GM12878 (cell line): Measurements from ENCODE around the gene ATP6V1G1. TPM values are rescaled to one million over a fixed set of nuclear protein-coding genes. Genes with fewer than 3 reads are reported as not detected.

Source experiments
- ATAC-seq: fragments of 200-7000 bp; cut with Tn5 transposase; 3 replicates; pipeline ENCODE4 v1.9.1; 2020; ENCODE audit warnings: mild to moderate bottlenecking, moderate library complexity
- BruUV-seq: library from RNA; stranded (reverse); fragments of 400-500 nt; replicated peaks from 2 replicates; lab custom pipeline; 2021; lab: Mats Ljungman, UMichigan
- CTCF ChIA-PET: fragments of 300-600 bp; sonication (Branson Sonifier 250); formaldehyde crosslinking; extraction: SDS; loops from one replicate; lab custom pipeline; 2021; ENCODE audit warnings: inconsistent platforms; lab: Yijun Ruan, JAX
- POLR2A ChIA-PET: fragments of 350-600 bp; formaldehyde crosslinking; extraction: SDS; loops from one replicate; lab custom pipeline; 2021; ENCODE audit warnings: inconsistent platforms; lab: Charles Lee
- RAD21 ChIA-PET: fragments of 300-600 bp; sonication (Branson Sonifier 250); formaldehyde crosslinking; loops from one replicate; lab custom pipeline; 2023; ENCODE audit warnings: antibody characterized with exemption; ENCODE audit not compliant: unreplicated experiment; lab: Charles Lee
- SMC1A ChIA-PET: fragments of 300-600 bp; sonication (Branson Sonifier 250); formaldehyde crosslinking; loops from one replicate; lab custom pipeline; 2023; ENCODE audit not compliant: unreplicated experiment, uncharacterized antibody; lab: Charles Lee
- DNase-seq: peaks from one replicate; pipeline ENCODE4 v3.0.0-alpha.2; 2011; ENCODE audit warnings: low read depth, low spot score
- FAIRE-seq: peaks from 3 replicates; lab custom pipeline; 2011; peaks lifted over from hg19 to GRCh38; lab: Jason Lieb, UNC
- H2AFZ ChIP-seq: 2 replicates; pipeline ENCODE4 v1.6.0; 2011; ENCODE audit warnings: low read depth, low read length, control low read depth; ENCODE audit not compliant: control insufficient read depth
- H3K27ac ChIP-seq: 2 replicates; pipeline ENCODE4 v1.5.1; 2011; ENCODE audit warnings: control low read depth; ENCODE audit not compliant: control insufficient read depth, insufficient read depth
- H3K27me3 ChIP-seq, 2 experiments: replicated peaks in 1 of 2; 2 replicates each; pipeline versions ENCODE4 v1.6.0 to v1.6.1; 2011; ENCODE audit warnings: low read length in 1 of 2; ENCODE audit not compliant: control insufficient read depth in 2 of 2, insufficient read depth in 2 of 2
- H3K36me3 ChIP-seq, 2 experiments: 2 replicates each; pipeline ENCODE4 v1.5.1; 2011; ENCODE audit warnings: low read length in 1 of 2; ENCODE audit not compliant: control insufficient read depth in 2 of 2, insufficient read depth in 2 of 2
- H3K4me1 ChIP-seq: 2 replicates; pipeline ENCODE4 v1.6.1; 2011; ENCODE audit warnings: mild to moderate bottlenecking, low read length, moderate library complexity, mixed read lengths; ENCODE audit not compliant: control insufficient read depth, insufficient read depth
- H3K4me2 ChIP-seq: 2 replicates; pipeline ENCODE4 v1.6.0; 2011; ENCODE audit warnings: control low read depth; ENCODE audit not compliant: control insufficient read depth, insufficient read depth
- H3K4me3 ChIP-seq: fragments of 200-600 bp; sonication (generic); 2 replicates; pipeline ENCODE4 v1.5.1; 2016
- H3K79me2 ChIP-seq: 2 replicates; pipeline ENCODE4 v1.6.0; 2011; ENCODE audit warnings: low read length; ENCODE audit not compliant: control insufficient read depth, insufficient read depth
- H3K9ac ChIP-seq: 2 replicates; pipeline ENCODE4 v1.8.0; 2011; ENCODE audit warnings: low read length, control low read depth, mixed read lengths; ENCODE audit not compliant: control insufficient read depth, insufficient read depth
- H3K9me3 ChIP-seq: replicated peaks from 3 replicates; pipeline ENCODE4 v1.5.1; 2011; ENCODE audit warnings: mild to moderate bottlenecking, low read length; ENCODE audit not compliant: control insufficient read depth, insufficient read depth
- H4K20me1 ChIP-seq: 2 replicates; pipeline ENCODE4 v1.6.0; 2011; ENCODE audit not compliant: control insufficient read depth, insufficient read depth
- FOS ChIP-seq: IDR thresholded peaks from 3 replicates; pipeline ENCODE4 v1.6.1; 2011; ENCODE audit warnings: borderline replicate concordance; ENCODE audit not compliant: insufficient read length; ENCODE audit errors: extremely low read depth
- IKZF2 ChIP-seq, 2 experiments: fragments of 450-650 bp; IDR thresholded peaks; 2 replicates each; pipeline ENCODE4 v1.6.1; 2017; ENCODE audit warnings: mild to moderate bottlenecking in 2 of 2, moderate library complexity in 2 of 2
- IRF4 ChIP-seq: IDR thresholded peaks from 2 replicates; pipeline ENCODE4 v1.6.1; 2011; ENCODE audit warnings: low read depth, low read length
- NR2C1 ChIP-seq: fragments of 450-650 bp; IDR thresholded peaks from 2 replicates; pipeline ENCODE4 v1.6.1; 2017; ENCODE audit warnings: antibody characterized with exemption, mild to moderate bottlenecking, moderate library complexity
- RAD51 ChIP-seq: fragments of 450-650 bp; IDR thresholded peaks from 2 replicates; pipeline ENCODE4 v1.6.1; 2016; ENCODE audit warnings: moderate library complexity, mild to moderate bottlenecking, inconsistent platforms
- SREBF2 ChIP-seq: IDR thresholded peaks from 2 replicates; pipeline ENCODE4 v1.6.1; 2012; ENCODE audit warnings: mild to moderate bottlenecking, low read length
- SUPT20H ChIP-seq: IDR thresholded peaks from 2 replicates; pipeline ENCODE4 v1.6.1; 2011; ENCODE audit warnings: low read depth, mild to moderate bottlenecking, low read length, moderate library complexity, borderline replicate concordance; ENCODE audit not compliant: control insufficient read depth
- ZBED1 ChIP-seq: IDR thresholded peaks from 2 replicates; pipeline ENCODE4 v1.6.1; 2016; ENCODE audit warnings: borderline replicate concordance
- ZSCAN29 ChIP-seq: fragments of 450-650 bp; IDR thresholded peaks from 2 replicates; pipeline ENCODE4 v1.6.1; 2017; ENCODE audit warnings: mild to moderate bottlenecking, moderate library complexity
- WGBS: methylation state at CpG from one replicate; pipeline ENCODE4 v1.1.6; 2016; ENCODE audit warnings: low lambda C conversion rate; ENCODE audit not compliant: insufficient replicate concordance, insufficient coverage; ENCODE audit errors: missing lambda C conversion rate; 5-methylcytosine and 5-hydroxymethylcytosine counted together
- in situ Hi-C: fragments of 300-500 bp; cut with MboI; formaldehyde crosslinking; loops from 9 replicates; pipeline ENCODE4 v1.14.3; 2018; ENCODE audit warnings: mixed read lengths
- intact Hi-C: fragments of 100-400 bp; cut with micrococcal nuclease; formaldehyde crosslinking; loops from one replicate; pipeline ENCODE4 v1.14.2; 2022; ENCODE audit not compliant: unreplicated experiment
- polyA plus RNA-seq, 11 experiments: library from polyadenylated mRNA; depleted of rRNA in 4 of 11; unstranded in 6 of 11; stranded (reverse) in 5 of 11; fragments of >200 nt; fragmentation: Nextera tagmentation in 4 of 11; fragmentation: Illumina TruSeq in 1 of 11; extraction: Ambion mirVana in 4 of 11; extraction: Trizol in 1 of 11; gene quantifications; 1 replicate in 1 of 11; 2 replicates in 10 of 11; pipeline versions ENCODE4 v1.2.1 to v1.2.3, GENCODE V29; 2011 to 2016; ENCODE audit warnings: inconsistent platforms in 2 of 11, missing spikeins in 2 of 11, low read depth in 1 of 11
- total RNA-seq, 4 experiments: library from RNA; depleted of rRNA in 3 of 4; stranded (reverse); fragments of >200 nt in 3 of 4; fragmentation: Illumina TruSeq in 1 of 4; extraction: Trizol in 1 of 4; gene quantifications; 2 replicates each; pipeline versions ENCODE4 v1.2.1 to v1.2.3, GENCODE V29; 2013 to 2021
- TF ChIP-seq, protein P1 (sequence below): IDR thresholded peaks from 2 replicates; pipeline ENCODE4 v1.6.1; 2011; ENCODE audit warnings: mild to moderate bottlenecking, low read depth, low read length, moderate library complexity; ENCODE audit not compliant: insufficient replicate concordance

Gene ATP6V1G1
- total and polyA plus RNA-seq, 10 of the 15 experiments (the other 5 are each of a cell fraction or from before 2014, with no cell fraction given): 34.2 to 204 (median 82.5) TPM

DNA sequence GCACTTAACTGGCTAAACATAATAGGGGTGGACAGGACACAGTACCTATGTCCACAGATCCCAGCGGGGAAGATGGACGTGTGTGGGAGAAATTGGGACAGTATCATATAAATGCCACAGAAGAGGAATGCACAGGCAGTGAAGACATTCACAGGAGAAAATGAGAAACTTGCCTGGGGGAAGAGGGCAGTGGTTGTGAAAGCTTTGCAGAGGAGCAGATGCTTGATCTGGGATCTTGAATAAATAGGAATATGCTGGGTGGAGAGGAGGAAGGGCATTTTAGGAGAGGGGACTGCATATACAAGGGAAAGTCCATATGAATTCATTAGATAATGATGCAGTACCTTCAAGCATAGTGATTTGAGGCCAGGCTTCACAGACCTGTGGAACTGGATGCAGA, 37.1 kb downstream of the ATP6V1G1 start:
- peaks cover 12 to 39% of the 10 kb centered on the region in 2 experiments; a peak in 3 of 4 replicates for H3K36me3 ChIP-seq
- no peak overlapping the region for H2AFZ ChIP-seq
- no peak overlapping the region for H3K9ac ChIP-seq
- in situ Hi-C loops: no loop called here
- ChIA-PET RAD21 (interaction anchor here (0.5 to 1.2 kb wide), 2 partner anchors 32 to 1763 kb away, joined by 3 to 4 read pairs; no protein-coding TSS in a partner anchor), CTCF (interaction anchor here (0.8 to 2.5 kb wide), 6 partner anchors 19 to 219 kb away, joined by 3 to 13 read pairs (median 6); no protein-coding TSS in a partner anchor), POLR2A (no interaction called here), SMC1A (interaction anchor here (0.8 to 1.7 kb wide), 2 partner anchors 29 to 32 kb away, joined by 3 to 9 read pairs; no protein-coding TSS in a partner anchor)
- intact Hi-C loops: no loop called here
- no TSS peak for BruUV-seq
- no peaks in the 10 kb centered on the region for H3K27me3 ChIP-seq
- no peak overlapping the region for H3K4me2 ChIP-seq
- H3K4me1 ChIP-seq: peaks cover 4% of the 10 kb centered on the region; the same call in 1 of the 2 replicates
- no peak overlapping the region for H3K4me3 ChIP-seq
- no peaks in the 10 kb centered on the region for H4K20me1 ChIP-seq
- H3K79me2 ChIP-seq: peaks cover 35% of the 10 kb centered on the region
- ATAC-seq: no peak
- TF ChIP-seq ZSCAN29 (no peak), SREBF2 (no peak), SUPT20H (no peak), ZBED1 (no peak), IKZF2 (IDR thresholded peaks at IDR 0.05) (no peak)
- H3K9me3 ChIP-seq: no peaks in the 10 kb centered on the region
- DNase-seq: no peak
- WGBS: 94% methylated on average over 2 of the region's 2 CpGs
- H3K27ac ChIP-seq: no peak overlapping the region
- no peak for FAIRE-seq

DNA sequence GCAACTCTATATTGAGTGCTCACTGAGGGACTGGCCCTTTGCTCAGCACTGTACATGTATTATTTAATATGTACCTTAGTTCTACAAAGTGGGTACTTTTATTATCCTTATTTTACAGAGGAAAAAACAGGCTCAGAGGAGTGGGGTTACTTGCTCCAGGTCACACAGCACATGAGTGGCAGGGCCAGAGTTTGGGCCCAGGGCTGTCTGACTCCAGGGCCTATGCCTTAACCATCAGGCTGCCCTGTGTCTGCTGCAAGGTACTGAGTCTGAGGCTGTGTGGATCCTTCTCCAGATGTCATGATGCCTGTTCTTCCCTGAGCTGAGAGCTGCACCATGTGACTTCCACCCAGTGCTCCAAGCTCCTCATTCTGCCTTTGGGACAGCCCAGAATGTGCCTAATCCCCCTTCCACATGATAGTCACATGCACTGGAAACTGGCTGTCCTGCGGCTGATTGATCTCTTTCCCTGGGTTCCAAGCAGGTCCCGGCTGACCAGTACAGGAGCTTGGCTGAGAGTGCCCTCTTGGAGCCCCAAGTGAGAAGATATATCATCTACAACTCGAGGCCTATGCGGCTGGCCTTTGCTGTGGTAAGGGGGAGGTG, 38.9 kb downstream of the ATP6V1G1 start:
- 94% methylated on average over 4 of the region's 4 CpGs for WGBS
- ATAC-seq (no peak), FAIRE-seq (no peak)
- Histone ChIP-seq H3K79me2 (peaks cover 20% of the 10 kb centered on the region), H4K20me1 (no peaks in the 10 kb centered on the region), H3K4me3 (no peak overlapping the region), H3K9ac (no peak overlapping the region)
- CTCF ChIA-PET: interaction anchor here (1.4 kb wide), 1 partner anchor 27 kb away, joined by 5 read pairs; no protein-coding TSS in a partner anchor
- SMC1A ChIA-PET: interaction anchor here (1.5 to 1.7 kb wide), 2 partner anchors 8 to 34 kb away, joined by 6 to 9 read pairs; no protein-coding TSS in a partner anchor
- TF ChIP-seq IRF4: no peak
- TF ChIP-seq FOS: no peak
- TF ChIP-seq NR2C1: no peak
- TF ChIP-seq ZBED1: no peak
- TF ChIP-seq, protein P1, sequence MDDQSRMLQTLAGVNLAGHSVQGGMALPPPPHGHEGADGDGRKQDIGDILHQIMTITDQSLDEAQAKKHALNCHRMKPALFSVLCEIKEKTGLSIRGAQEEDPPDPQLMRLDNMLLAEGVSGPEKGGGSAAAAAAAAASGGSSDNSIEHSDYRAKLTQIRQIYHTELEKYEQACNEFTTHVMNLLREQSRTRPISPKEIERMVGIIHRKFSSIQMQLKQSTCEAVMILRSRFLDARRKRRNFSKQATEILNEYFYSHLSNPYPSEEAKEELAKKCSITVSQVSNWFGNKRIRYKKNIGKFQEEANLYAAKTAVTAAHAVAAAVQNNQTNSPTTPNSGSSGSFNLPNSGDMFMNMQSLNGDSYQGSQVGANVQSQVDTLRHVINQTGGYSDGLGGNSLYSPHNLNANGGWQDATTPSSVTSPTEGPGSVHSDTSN: no peak
- no peak for TF ChIP-seq RAD51
- TF ChIP-seq, all 136 proteins: peak for 0
- no peak for DNase-seq
- intact Hi-C loops (no loop called here), in situ Hi-C loops (no loop called here)
- H3K27ac ChIP-seq: no peak overlapping the region
- no peaks in the 10 kb centered on the region for H3K9me3 ChIP-seq
- no peaks in the 10 kb centered on the region; the same call in 1 of the 2 replicates for H3K4me1 ChIP-seq
- no peak overlapping the region for H2AFZ ChIP-seq
- ChIA-PET RAD21 (interaction anchor here (2.0 kb wide), 1 partner anchor 27 kb away, joined by 6 read pairs; no protein-coding TSS in a partner anchor), POLR2A (no interaction called here)
- no peak overlapping the region for H3K4me2 ChIP-seq
- H3K36me3 ChIP-seq: peaks cover 17 to 42% of the 10 kb centered on the region in 2 experiments
- no peaks in the 10 kb centered on the region for H3K27me3 ChIP-seq
- no TSS peak for BruUV-seq
